ENCODE measurements around the gene CDC42BPB. TPM values are rescaled to one million over a fixed set of nuclear protein-coding genes. Genes with fewer than 3 reads are reported as not detected.

CDC42BPB gene
- total RNA-seq, 2 experiments from 2014 or later, result 0.78 to 0.81 TPM

- ChIA-PET CTCF (no interaction called here), POLR2A (no interaction called here)
- H3K9me3 Mint-ChIP-seq, result no peaks in the 10 kb centered on the region
- peaks cover 22% of the 10 kb centered on the region for H3K4me1 Mint-ChIP-seq
- no peak overlapping the region for H3K4me3 Mint-ChIP-seq
- no peaks in the 10 kb centered on the region for H3K27me3 Mint-ChIP-seq
- H3K36me3 Mint-ChIP-seq (ENCODE audit: low read depth), result no peaks in the 10 kb centered on the region
- no peak for DNase-seq
- no peak overlapping the region for H3K27ac Mint-ChIP-seq
Observed at GRCh38 chr14:102944448-102945330, 112.7 kb downstream of the CDC42BPB start.

- ChIA-PET CTCF (no interaction called here), POLR2A (interaction anchor here (0.9 kb wide), 1 partner anchor 12 kb away, joined by 3 read pairs; no protein-coding TSS in a partner anchor)
- Mint-ChIP-seq H3K4me3 (no peak overlapping the region), H3K36me3 (ENCODE audit: low read depth) (no peaks in the 10 kb centered on the region), H3K27me3 (no peaks in the 10 kb centered on the region), H3K4me1 (peaks cover 16% of the 10 kb centered on the region), H3K27ac (no peak overlapping the region), H3K9me3 (no peaks in the 10 kb centered on the region)
- DNase-seq, result no peak
Observed at GRCh38 chr14:102943979-102944378, 113.4 kb downstream of the CDC42BPB start.

- Mint-ChIP-seq H3K4me3 (no peak overlapping the region), H3K36me3 (ENCODE audit: low read depth) (no peaks in the 10 kb centered on the region), H3K4me1 (peaks cover 12% of the 10 kb centered on the region), H3K9me3 (no peaks in the 10 kb centered on the region), H3K27ac (no peak overlapping the region), H3K27me3 (no peaks in the 10 kb centered on the region)
- ChIA-PET CTCF (no interaction called here), POLR2A (interaction anchor here (0.9 kb wide), 1 partner anchor 11 kb away, joined by 3 read pairs; no protein-coding TSS in a partner anchor)
- no peak for DNase-seq
Observed at GRCh38 chr14:102943454-102943853, 113.9 kb downstream of the CDC42BPB start.

- CTCF ChIA-PET, result no interaction called here
- Mint-ChIP-seq H3K27ac (no peak overlapping the region), H3K36me3 (ENCODE audit: low read depth) (no peaks in the 10 kb centered on the region), H3K27me3 (no peaks in the 10 kb centered on the region), H3K4me1 (peaks cover 7% of the 10 kb centered on the region), H3K9me3 (no peaks in the 10 kb centered on the region), H3K4me3 (no peak overlapping the region)
- POLR2A ChIA-PET, result no interaction called here
- DNase-seq, result no peak
Observed at GRCh38 chr14:102942069-102942468, 115.3 kb downstream of the CDC42BPB start.

- Mint-ChIP-seq H3K4me1 (peaks cover 2% of the 10 kb centered on the region), H3K27ac (no peak overlapping the region), H3K4me3 (no peak overlapping the region), H3K9me3 (no peaks in the 10 kb centered on the region), H3K36me3 (ENCODE audit: low read depth) (no peaks in the 10 kb centered on the region), H3K27me3 (no peaks in the 10 kb centered on the region)
- CTCF ChIA-PET, result no interaction called here
- no peak for DNase-seq
- POLR2A ChIA-PET, result no interaction called here
Observed at GRCh38 chr14:102941419-102942011, 115.8 kb downstream of the CDC42BPB start.

DNA sequence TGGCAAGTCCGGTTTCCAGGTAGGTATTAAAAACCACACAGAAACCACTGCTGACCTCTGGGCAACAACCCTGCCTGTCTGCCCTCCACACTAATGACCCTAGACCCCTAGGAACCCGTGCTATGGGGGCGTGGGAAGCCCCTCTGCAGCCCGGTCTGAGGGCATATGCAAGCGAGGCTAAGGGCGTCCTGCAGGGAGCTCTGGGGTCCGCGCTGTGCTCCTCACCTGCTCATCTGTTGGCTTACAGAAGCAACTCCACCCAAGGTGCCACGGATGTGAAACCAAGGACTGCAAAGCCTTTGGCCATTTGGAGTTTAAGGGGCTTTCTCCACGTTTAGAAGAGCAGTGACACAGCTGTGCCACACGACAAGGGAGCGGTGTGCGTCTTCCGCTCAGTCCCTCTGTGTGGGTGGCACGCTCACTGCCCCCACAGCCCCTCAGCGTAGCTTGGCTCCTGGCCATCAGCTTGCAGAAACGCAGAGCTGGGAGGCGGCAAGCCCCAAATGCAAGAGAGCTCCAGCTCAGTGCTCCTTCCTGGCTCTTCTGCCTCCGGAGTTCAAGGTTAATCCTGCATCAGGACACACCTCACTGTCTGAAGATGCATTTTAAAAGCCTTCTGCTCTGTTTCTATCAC lies 116.5 kb downstream of the CDC42BPB start:
- ChIA-PET POLR2A (no interaction called here), CTCF (no interaction called here)
- H3K4me1 Mint-ChIP-seq, result no peaks in the 10 kb centered on the region
- H3K27ac Mint-ChIP-seq, result no peak overlapping the region
- DNase-seq, result no peak
- no peak overlapping the region for H3K4me3 Mint-ChIP-seq
- no peaks in the 10 kb centered on the region for H3K27me3 Mint-ChIP-seq
- H3K9me3 Mint-ChIP-seq, result no peaks in the 10 kb centered on the region
- H3K36me3 Mint-ChIP-seq (ENCODE audit: low read depth), result no peaks in the 10 kb centered on the region

DNA sequence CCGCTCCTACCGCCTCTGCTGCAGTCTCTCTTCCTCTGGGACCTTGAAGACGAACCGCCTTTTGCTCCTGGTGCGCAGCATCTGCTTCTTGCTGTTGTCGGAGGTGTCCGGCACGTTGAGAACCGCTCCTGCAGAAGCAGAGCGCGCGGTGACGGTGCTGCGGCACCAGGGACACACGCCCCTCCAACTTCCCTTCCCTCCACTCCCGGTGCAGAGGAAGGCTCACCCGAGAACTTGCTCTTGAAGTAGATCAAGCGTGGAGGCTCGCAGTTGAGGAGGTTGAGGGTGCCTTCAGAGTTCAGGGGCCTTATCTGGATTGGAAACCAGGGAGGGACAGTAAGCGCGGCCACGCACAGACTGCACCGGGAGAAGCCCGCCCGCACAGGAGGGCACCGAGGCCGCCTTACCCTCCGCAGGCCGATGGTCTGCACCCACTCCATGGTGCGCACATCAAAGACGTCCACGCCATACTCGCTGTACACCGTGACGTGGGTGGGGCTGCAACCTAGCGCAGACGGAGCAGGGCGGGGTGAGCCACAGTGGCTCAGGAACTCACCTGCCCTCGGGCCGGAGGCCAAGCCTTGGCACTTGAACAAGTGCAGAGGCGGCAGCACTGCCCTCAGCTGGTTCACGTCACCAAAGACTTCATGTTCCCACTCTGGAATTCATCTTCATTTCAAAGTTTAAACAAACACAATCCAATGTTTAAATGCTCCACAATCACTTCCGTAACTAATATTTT lies 117.4 kb downstream of the CDC42BPB start:
- Mint-ChIP-seq H3K4me3 (no peak overlapping the region), H3K4me1 (no peaks in the 10 kb centered on the region), H3K27ac (no peak overlapping the region), H3K9me3 (no peaks in the 10 kb centered on the region), H3K27me3 (no peaks in the 10 kb centered on the region), H3K36me3 (ENCODE audit: low read depth) (no peaks in the 10 kb centered on the region)
- ChIA-PET CTCF (no interaction called here), POLR2A (no interaction called here)
- DNase-seq, result no peak

DNA sequence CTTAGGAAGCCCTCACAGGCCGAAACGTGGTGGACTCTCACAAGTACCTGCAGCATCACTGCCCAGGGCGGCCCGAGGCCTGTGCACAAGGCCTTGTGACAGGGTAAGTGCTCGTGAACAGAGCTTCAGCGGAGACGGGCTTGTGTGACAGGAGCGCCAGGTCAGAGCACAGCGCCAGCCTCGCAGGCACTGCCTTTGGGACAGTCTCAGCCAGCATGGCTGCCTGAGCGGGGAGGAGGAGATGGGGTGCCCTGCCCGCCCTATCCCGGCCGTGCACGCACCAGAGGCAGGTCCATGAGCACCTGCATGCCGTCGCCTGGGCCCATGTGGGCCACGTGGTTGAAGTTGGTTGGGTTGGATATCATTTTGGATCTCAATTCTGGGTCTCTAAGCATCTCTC lies 118.0 kb downstream of the CDC42BPB start:
- ChIA-PET POLR2A (no interaction called here), CTCF (no interaction called here)
- Mint-ChIP-seq H3K27me3 (no peaks in the 10 kb centered on the region), H3K9me3 (no peaks in the 10 kb centered on the region), H3K4me3 (no peak overlapping the region), H3K4me1 (no peaks in the 10 kb centered on the region), H3K27ac (no peak overlapping the region), H3K36me3 (ENCODE audit: low read depth) (no peaks in the 10 kb centered on the region)
- DNase-seq, result no peak

- POLR2A ChIA-PET, result no interaction called here
Observed at GRCh38 chr14:102938191-102938590, 119.2 kb downstream of the CDC42BPB start.

DNA sequence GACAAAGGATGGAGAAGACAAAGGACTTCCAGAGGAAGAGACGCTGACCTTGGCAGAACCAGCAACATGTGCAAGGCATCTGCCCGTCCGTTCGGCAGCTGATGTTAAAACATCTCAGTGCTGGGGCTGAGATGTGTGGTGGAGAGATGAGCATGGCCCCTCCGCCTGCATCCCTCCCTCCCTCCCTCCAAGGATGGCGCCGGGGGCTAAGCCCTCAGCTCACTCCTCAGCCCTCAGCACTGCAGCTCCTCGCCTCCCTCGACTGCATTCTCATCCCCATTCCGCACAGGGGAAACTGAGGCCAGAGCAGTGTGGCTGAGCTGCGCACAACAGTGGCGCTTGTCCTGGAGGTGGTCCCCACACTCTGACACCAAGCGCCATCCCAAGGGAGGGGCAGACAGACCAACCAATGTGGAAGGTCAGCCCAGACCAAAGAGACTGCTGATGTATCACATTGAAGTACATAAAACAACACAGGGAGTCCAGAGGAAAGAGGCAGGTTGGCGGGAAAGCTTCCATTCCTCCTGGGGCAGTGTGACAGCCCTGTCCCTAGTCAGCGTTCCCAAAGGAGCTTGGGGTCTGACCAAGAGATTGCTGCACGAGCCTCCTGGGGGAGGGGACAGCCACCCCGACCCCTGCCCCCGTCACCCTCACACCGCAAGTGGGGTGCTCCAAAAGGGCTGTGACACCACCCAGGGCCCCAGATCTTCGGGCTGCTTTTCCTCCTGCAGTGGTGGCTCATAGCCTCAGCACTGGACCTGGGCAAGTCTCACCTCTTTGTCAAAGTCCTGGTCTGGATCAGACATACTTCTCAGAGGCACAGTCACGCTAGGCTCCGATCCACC lies 119.8 kb downstream of the CDC42BPB start:
- no peak for DNase-seq
- no peak overlapping the region for H3K27ac Mint-ChIP-seq
- no peaks in the 10 kb centered on the region for H3K9me3 Mint-ChIP-seq
- no peak overlapping the region for H3K4me3 Mint-ChIP-seq
- POLR2A ChIA-PET, result no interaction called here
- no peaks in the 10 kb centered on the region for H3K27me3 Mint-ChIP-seq
- no peaks in the 10 kb centered on the region for H3K4me1 Mint-ChIP-seq
- CTCF ChIA-PET, result no interaction called here
- H3K36me3 Mint-ChIP-seq (ENCODE audit: low read depth), result no peaks in the 10 kb centered on the region

More at GRCh38 chr14:102938191-102938590, 119.2 kb downstream of the CDC42BPB start:
- CTCF ChIA-PET, result no interaction called here
- H3K27me3 Mint-ChIP-seq, result no peaks in the 10 kb centered on the region
- no peak for DNase-seq
- no peaks in the 10 kb centered on the region for H3K4me1 Mint-ChIP-seq
- no peaks in the 10 kb centered on the region for H3K36me3 Mint-ChIP-seq (ENCODE audit: low read depth)
- H3K9me3 Mint-ChIP-seq, result no peaks in the 10 kb centered on the region
- H3K27ac Mint-ChIP-seq, result no peak overlapping the region
- H3K4me3 Mint-ChIP-seq, result no peak overlapping the region

DNA sequence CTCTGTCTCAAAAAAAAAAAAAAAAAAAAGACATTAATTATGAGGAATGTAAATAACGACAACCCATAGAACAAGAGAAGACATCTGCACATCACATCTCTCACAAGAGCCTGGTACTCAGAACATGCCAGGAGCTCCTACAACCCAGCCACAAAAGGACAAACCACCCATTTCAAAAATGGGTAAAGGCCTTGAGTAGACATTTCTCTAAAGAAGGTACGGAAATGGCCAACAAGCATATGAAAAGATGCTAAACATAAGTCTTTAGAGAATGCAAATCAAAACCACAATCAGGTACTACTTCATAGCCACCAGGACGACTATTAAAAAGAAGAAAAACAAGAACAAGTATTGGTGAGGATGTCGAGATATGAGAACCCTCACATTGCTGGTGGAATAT lies 121.6 kb downstream of the CDC42BPB start:
- Mint-ChIP-seq H3K36me3 (ENCODE audit: low read depth) (no peaks in the 10 kb centered on the region), H3K27me3 (peaks cover 5% of the 10 kb centered on the region), H3K9me3 (no peaks in the 10 kb centered on the region), H3K27ac (no peak overlapping the region), H3K4me3 (no peak overlapping the region), H3K4me1 (no peaks in the 10 kb centered on the region)
- ChIA-PET CTCF (interaction anchor here (0.6 to 1.1 kb wide), 3 partner anchors 202 to 535 kb away, joined by 3 to 4 read pairs (median 3); no protein-coding TSS in a partner anchor), POLR2A (no interaction called here)
- DNase-seq, result no peak

- H3K4me1 Mint-ChIP-seq, result peaks cover 1% of the 10 kb centered on the region
- H3K27ac Mint-ChIP-seq, result no peak overlapping the region
- DNase-seq, result no peak
- ChIA-PET CTCF (no interaction called here), POLR2A (no interaction called here)
- H3K9me3 Mint-ChIP-seq, result no peaks in the 10 kb centered on the region
- no peaks in the 10 kb centered on the region for H3K36me3 Mint-ChIP-seq (ENCODE audit: low read depth)
- H3K4me3 Mint-ChIP-seq, result no peak overlapping the region
- peaks cover 10% of the 10 kb centered on the region for H3K27me3 Mint-ChIP-seq
Observed at GRCh38 chr14:102933618-102934231, 123.6 kb downstream of the CDC42BPB start.
